A673 (cell line): ENCODE data around the gene LRFN4. TPM values are rescaled to one million over a fixed set of nuclear protein-coding genes. Genes with fewer than 3 reads are reported as not detected.

Experiments
- BruUV-seq: library from RNA; stranded (reverse); fragments of 400-500 nt; replicated peaks from 2 replicates; lab custom pipeline; 2021; lab: Mats Ljungman, UMichigan
- CTCF ChIA-PET: fragments of 300-600 bp; sonication (Branson Sonifier 250); formaldehyde crosslinking; loops from one replicate; lab custom pipeline; 2022; ENCODE audit warnings: antibody characterized with exemption; lab: Charles Lee
- POLR2A ChIA-PET: fragments of 300-600 bp; sonication (Branson Sonifier 250); formaldehyde crosslinking; loops from one replicate; lab custom pipeline; 2022; ENCODE audit warnings: antibody characterized with exemption; ENCODE audit not compliant: low non-redundant PET; lab: Charles Lee
- DNase-seq: peaks from one replicate; pipeline ENCODE4 v3.0.0-alpha.2; 2015; ENCODE audit warnings: low spot score
- H3K27ac ChIP-seq: fragments of 200-600 bp; sonication (generic); 2 replicates; pipeline ENCODE4 v1.5.1; 2016; ENCODE audit warnings: mixed run types, low read depth, mild to moderate bottlenecking, mixed read lengths, antibody characterized with exemption, low read length; ENCODE audit not compliant: poor library complexity, severe bottlenecking
- H3K27me3 ChIP-seq: fragments of 200-600 bp; sonication (generic); replicated peaks from 2 replicates; pipeline ENCODE4 v1.6.1; 2017; ENCODE audit warnings: mixed run types, low read depth, mild to moderate bottlenecking, mixed read lengths, antibody characterized with exemption, low read length; ENCODE audit not compliant: insufficient read depth, poor library complexity
- H3K36me3 ChIP-seq: fragments of 200-600 bp; sonication (generic); 2 replicates; pipeline ENCODE4 v1.6.1; 2016; ENCODE audit warnings: mixed run types, mild to moderate bottlenecking, mixed read lengths, antibody characterized with exemption, low read length; ENCODE audit not compliant: insufficient read depth, poor library complexity, severe bottlenecking
- H3K4me1 ChIP-seq: fragments of 200-600 bp; sonication (generic); 2 replicates; pipeline ENCODE4 v1.6.1; 2017; ENCODE audit warnings: mixed run types, mild to moderate bottlenecking, mixed read lengths, antibody characterized with exemption, low read length; ENCODE audit not compliant: insufficient read depth, poor library complexity, severe bottlenecking
- H3K4me3 ChIP-seq: fragments of 200-600 bp; sonication (generic); 2 replicates; pipeline ENCODE4 v1.5.1; 2016; ENCODE audit warnings: low read depth, mixed run types, mild to moderate bottlenecking, mixed read lengths, low read length; ENCODE audit not compliant: poor library complexity, severe bottlenecking
- H3K9me3 ChIP-seq: fragments of 200-600 bp; sonication (generic); 2 replicates; pipeline ENCODE4 v1.6.1; 2016; ENCODE audit warnings: mixed run types, low read depth, mild to moderate bottlenecking, mixed read lengths, antibody characterized with exemption, low read length; ENCODE audit not compliant: poor library complexity, severe bottlenecking
- CTCF ChIP-seq: fragments of 300-800, 200-600 bp; sonication (generic); conservative IDR thresholded peaks from 2 replicates; pipeline ENCODE4 v1.5.1; 2017; ENCODE audit warnings: low read depth, mild to moderate bottlenecking, antibody characterized with exemption, low read length, moderate library complexity, mixed read lengths
- EZH2 ChIP-seq: fragments of 200-600 bp; sonication (generic); IDR thresholded peaks from 2 replicates; pipeline ENCODE4 v1.6.1; 2017; ENCODE audit warnings: borderline replicate concordance, low read depth, mild to moderate bottlenecking, mixed read lengths, antibody characterized with exemption, low read length; ENCODE audit not compliant: poor library complexity, severe bottlenecking
- intact Hi-C: fragments of 100-400 bp; cut with micrococcal nuclease; formaldehyde crosslinking; loops from one replicate; pipeline ENCODE4 v1.10.0; 2022; ENCODE audit not compliant: unreplicated experiment
- total RNA-seq: library from RNA; stranded (reverse); gene quantifications from 2 replicates; pipeline ENCODE4 v1.2.3, GENCODE V29; 2021

Gene LRFN4
- total RNA-seq, 1 experiment from 2014 or later, result 57.2 TPM

GRCh38 chr11:66840317-66841091 is 16.4 kb upstream of the LRFN4 start:
- POLR2A ChIA-PET, result no interaction called here

GRCh38 chr11:66841861-66842260 is 15.0 kb upstream of the LRFN4 start:
- no peak for DNase-seq
- peak overlapping the region; percentile 91 for H3K4me3 ChIP-seq
- H3K27me3 ChIP-seq, result no peaks in the 10 kb centered on the region
- H3K36me3 ChIP-seq, result peaks cover 35% of the 10 kb centered on the region
- no peak for TF ChIP-seq CTCF
- TF ChIP-seq EZH2, result no peak
- peaks cover 9% of the 10 kb centered on the region for H3K4me1 ChIP-seq
- H3K9me3 ChIP-seq, result no peaks in the 10 kb centered on the region
- ChIA-PET POLR2A (interaction anchor here (0.6 kb wide), 1 partner anchor 146 kb away, joined by 3 read pairs; no protein-coding TSS in a partner anchor), CTCF (interaction anchor here (1.9 kb wide), 1 partner anchor 10 kb away, joined by 7 read pairs; no protein-coding TSS in a partner anchor)
- H3K27ac ChIP-seq, result peak overlapping the region; percentile 93
- BruUV-seq, result no TSS peak
- intact Hi-C loops, result loop anchor here (5.0 kb wide), 1 partner anchor 115 kb away; the partner anchor contains the start of gene PC

More at GRCh38 chr11:66840317-66841091, 16.4 kb upstream of the LRFN4 start:
- CTCF ChIA-PET, result interaction anchor here (0.6 to 0.7 kb wide), 2 partner anchors 122 to 137 kb away, joined by 9 to 12 read pairs; no protein-coding TSS in a partner anchor
- peaks cover 22% of the 10 kb centered on the region for H3K36me3 ChIP-seq
- no peak overlapping the region for H3K4me3 ChIP-seq
- BruUV-seq, result no TSS peak
- H3K27me3 ChIP-seq, result no peaks in the 10 kb centered on the region
- no peak for DNase-seq
- peaks cover 9% of the 10 kb centered on the region for H3K4me1 ChIP-seq
- no peaks in the 10 kb centered on the region for H3K9me3 ChIP-seq
- intact Hi-C loops, result loop anchor here (5.0 kb wide), 1 partner anchor 117 kb away; the partner anchor contains the start of gene PC
- no peak for TF ChIP-seq CTCF
- TF ChIP-seq EZH2, result no peak
- peak overlapping the region; percentile 14 for H3K27ac ChIP-seq

GRCh38 chr11:66842501-66842895 is 14.4 kb upstream of the LRFN4 start:
- H3K36me3 ChIP-seq, result peaks cover 36% of the 10 kb centered on the region
- H3K27me3 ChIP-seq, result no peaks in the 10 kb centered on the region
- TF ChIP-seq CTCF (no peak), EZH2 (no peak)
- intact Hi-C loops, result loop anchor here (5.0 kb wide), 1 partner anchor 115 kb away; the partner anchor contains the start of gene PC
- no peaks in the 10 kb centered on the region for H3K9me3 ChIP-seq
- H3K4me3 ChIP-seq, result peak overlapping the region; percentile 91
- POLR2A ChIA-PET, result no interaction called here
- H3K4me1 ChIP-seq, result peaks cover 9% of the 10 kb centered on the region
- peak overlapping the region; percentile 93 for H3K27ac ChIP-seq
- CTCF ChIA-PET, result interaction anchor here (1.9 kb wide), 1 partner anchor 9 kb away, joined by 7 read pairs; no protein-coding TSS in a partner anchor
- BruUV-seq, result no TSS peak
- DNase-seq, result no peak
